ENCODE data around the gene DRD4.
"Not testable (repeated sequence)": the region's sequence is repeated elsewhere in the genome, so short reads cannot be mapped to it uniquely, and the experiment has no call there.

DRD4 gene

DNA sequence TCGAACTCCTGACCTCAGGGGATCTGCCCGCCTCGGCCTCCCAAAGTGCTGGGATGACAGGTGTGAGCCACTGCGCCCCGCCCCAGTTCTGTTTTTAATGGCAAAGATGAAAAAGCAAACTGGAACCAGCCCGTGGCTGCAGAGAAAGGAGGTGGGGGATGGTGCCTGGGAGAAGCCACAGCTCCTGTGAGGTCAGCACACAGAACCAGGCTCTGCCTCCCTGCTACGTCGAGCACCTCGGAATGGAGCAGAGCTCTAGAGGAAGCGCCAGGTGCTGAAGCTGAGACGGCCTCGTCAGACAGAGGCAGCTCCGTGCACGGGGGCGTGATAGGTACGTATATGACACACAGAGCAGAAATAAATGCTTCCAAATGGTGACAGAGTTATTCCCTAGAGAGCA, 8.5 kb downstream of the DRD4 start:
- no peak for DNase-seq

DNA sequence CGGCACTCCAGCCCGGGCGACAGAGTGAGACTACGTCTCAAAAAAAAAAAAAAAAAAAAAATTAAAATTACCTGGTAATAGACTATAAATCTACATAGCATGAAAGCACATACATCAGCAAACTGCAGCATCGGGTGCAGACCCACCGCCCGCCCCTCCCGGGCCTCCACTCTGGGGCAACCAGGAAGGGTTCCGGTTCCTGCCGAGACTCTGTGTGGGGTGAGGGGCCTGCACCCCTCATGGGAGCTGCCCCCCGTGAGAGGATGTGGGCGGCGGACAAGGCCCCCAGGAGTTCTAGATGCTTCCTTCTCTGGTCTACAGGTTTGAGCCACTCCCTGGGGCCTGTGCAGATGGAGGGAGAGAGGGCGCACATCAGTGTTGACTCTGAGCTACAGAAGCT, 9.1 kb downstream of the DRD4 start:
- no peak for DNase-seq

DNA sequence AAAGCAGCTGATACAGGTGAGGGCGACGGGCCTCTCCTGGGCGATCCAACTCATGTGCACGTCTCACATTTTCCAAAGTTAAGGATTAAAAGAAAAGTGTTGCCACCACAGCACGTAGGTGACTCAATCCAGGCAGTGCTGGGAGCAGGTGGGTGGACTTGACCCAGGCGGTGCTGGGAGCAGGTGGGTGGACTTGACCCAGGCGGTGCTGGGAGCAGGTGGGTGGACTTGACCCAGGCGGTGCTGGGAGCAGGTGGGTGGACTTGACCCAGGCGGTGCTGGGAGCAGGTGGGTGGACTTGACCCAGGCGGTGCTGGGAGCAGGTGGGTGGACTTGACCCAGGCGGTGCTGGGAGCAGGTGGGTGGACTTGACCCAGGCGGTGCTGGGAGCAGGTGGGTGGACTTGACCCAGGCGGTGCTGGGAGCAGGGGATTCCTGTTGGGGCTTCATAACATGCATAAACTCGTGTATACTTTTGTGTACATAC, 10.6 kb downstream of the DRD4 start:
- DNase-seq = not testable (repeated sequence)

DNA sequence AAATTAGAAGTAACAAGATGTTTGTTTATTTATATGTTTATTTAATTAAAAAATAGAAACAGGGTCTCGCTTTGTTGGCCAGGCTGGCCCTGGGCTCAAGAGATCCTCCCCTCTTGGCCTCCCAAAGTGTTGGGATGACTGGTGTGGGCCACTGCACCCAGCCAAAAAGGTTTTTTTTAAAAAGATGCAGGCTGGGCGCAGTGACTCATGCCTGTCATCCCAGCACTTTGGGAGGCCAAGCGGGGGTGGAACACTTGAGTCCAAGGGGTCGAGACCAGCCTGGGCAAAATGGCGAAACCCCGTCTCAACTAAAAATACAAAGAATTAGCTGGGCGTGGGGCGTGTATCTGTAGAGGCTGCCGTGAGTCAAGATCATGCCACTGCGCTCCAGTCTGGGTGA, 13.4 kb downstream of the DRD4 start:
- DNase-seq = no peak

DNA sequence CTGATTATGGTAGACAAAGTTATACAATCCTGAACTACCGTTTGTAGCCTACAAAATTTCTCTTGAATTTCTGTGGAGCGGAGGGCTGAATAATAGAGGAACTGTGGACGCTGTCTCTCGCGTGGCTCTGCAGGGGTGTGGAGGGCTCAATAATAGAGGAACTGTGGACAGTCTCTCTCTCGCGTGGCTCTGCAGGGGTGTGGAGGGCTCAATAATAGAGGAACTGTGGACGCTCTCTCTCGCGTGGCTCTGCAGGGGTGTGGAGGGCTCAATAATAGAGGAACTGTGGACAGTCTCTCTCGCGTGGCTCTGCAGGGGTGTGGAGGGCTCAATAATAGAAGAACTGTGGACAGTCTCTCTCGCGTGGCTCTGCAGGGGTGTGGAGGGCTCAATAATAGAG, 16.1 kb downstream of the DRD4 start:
- not testable (repeated sequence) for DNase-seq

DNA sequence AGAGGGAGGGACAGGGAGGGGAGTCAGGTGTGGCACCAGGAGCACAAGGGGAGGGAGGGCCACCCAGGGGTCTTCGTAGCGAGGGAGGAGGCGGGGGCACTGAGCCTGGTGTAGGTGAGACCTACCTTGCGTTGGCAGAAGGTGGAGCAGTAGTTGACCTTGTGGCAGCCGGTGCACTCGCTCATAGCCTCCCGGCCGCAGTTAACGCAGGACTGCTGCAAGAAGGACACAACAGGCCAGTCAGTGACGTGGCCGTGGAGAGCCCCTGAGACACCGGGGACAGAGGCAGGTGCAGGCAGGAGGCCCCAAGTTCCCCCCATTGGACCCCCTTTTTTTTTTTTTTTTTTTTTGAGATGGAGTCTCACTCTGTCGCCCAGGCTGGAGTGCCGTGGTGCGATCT, 16.8 kb downstream of the DRD4 start:
- no peak for DNase-seq

DNA sequence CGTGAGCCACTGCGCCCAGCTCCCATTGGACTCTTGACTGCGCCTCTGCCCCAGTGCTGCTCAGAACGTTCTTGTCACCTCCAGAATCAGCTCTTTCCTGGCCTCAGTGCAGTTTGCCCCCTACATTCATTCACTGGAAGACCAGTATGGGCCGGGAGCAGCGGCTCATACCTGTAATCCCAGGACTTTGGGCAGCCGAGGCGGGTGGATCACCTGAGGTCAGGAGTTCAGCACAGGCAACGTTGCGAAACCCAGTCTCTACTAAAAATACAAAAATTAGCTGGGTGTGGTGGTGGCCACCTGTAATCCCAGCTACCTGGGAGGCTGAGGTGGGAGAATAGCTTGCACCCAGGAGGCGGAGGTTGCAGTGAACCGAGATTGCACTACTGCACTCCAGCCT, 17.4 kb downstream of the DRD4 start:
- DNase-seq = not testable (repeated sequence)

DNA sequence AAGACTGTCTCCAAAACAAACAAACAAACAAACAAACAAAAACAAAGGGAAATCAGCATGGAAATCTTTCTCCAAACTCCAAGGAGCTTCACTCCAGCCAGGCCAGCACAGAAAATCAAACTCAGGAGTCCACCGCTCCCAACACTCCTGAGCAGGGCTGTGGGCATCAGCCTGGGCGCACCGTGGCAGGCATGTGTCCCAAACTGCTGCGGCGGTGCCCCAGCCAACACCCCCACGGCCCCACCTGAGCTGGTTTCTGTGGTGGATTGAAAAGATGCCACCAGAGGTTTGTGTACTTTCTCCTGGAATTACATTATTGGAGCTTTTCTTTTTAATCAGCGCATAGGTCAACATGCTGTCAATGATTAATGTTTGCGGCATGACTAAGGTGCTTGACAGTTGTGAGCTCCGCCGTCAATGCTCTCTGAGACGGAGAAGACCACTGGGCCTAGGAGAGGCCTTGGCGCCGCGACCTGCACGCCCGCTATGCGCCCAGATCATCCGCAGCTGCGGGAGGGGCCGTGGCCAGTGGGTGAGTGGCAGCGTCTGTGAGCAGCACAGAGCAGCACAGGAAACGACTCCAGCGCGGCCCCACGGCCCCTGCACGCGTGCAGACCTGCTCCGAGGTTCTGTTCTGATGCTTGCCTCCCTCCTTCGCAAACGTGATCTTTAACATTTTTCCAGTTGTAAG, 18.1 kb downstream of the DRD4 start:
- DNase-seq = no peak

DNA sequence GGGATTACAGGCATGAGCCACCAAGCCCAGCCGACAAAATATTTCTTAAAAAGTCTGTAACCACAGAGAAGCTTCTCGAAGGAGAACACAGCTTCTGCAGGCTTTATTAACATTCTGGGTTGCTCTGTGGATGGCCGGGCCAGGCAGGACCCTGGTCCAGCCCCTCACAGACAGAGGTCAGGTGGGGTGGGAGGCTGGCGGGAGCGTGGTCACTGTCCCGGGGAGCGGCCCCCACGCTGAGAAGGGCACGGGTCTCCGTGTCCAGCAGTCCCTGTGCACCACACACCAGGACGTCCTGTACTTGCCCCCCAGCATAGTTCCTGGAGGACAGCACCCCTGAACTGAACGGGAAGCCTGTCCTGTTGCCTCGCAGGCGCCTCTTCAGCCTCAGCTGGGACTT, 19.4 kb downstream of the DRD4 start:
- no peak for DNase-seq

DNA sequence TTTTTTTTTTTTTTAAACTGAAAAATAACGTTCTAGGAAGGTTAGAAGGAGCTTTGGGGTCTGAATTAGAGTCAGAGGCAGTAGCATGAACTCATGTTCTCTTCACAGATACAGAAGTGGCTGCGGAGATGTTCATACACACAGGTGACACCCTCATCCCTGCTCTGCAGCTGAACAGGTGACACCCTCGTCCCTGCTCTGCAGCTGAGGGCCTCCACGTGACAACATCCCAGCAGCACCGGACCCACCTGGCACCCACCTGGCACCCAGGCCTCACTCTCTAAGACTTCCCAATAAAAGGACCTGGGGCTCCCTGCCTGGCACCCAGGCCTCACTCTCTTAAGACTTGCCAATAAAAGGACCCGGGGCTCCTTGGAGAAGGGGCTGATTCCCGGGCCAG, 19.8 kb downstream of the DRD4 start:
- no peak for DNase-seq

DNA sequence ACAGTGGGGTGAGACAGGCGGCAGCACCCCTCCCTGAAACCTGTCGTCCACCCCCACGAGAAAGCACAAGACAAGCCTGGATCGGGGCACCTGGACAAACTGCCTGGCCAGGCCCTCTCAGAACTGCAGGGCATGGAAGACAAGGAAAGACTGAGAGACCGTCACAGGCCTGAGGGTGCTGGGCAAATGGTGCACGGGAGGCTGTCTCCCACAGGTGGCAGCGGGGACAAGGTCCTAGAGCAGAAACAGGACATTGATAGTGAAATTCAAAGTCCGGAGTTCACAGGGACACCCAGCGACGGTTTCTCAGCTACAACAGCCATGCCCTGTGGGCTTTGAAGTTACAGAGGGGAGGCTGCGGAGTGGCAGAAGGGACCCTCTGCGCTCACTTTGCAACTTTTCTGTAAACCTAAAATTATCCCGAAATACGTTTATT, 20.6 kb downstream of the DRD4 start:
- no peak for DNase-seq

DNA sequence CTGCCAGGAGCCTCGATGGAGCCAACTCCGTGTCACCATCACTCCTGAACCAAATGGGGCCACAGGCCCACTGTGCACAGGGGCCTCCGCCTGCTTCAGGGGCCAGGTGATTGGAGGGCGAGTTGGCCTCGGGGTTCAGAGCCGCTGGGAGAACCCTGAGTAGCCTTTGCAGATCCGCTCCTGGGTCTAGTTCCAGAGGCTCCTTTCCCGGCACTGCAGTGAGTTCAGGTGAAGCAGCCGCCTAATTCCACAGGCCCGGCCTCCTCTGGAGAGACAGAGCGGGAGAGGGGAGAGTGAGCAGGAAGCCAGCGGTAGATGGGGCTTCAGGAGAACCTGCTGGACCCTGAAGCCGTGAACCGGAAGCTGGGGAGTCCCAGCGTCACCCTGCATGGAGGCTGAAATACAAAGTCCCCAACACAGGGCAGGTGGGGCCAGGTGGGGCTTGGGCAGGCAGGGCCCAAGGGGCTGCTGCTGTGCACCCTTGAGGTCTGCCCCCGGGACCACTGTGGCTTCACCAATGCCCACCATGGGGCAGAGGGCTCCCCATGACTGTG, 22.5 kb downstream of the DRD4 start:
- DNase-seq = no peak

DNA sequence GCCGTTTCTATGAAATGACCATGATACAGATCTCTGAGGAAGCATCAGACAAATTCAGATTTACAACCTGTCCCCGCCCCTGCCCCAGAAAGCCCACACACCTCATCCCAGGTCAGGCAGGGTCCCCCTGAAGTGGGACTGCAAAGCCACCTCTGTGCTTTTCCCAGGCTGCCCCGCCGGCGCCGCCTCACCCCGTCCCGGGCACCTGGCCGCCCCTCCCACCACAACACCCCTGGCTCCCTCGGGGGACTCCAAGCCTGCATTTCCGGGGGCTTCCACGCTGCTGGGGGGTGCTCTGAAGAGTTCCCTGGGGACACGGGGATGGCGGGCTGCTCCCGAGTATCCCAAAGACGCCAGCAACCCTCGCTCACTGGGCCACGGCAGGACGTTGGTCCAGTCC, 23.2 kb downstream of the DRD4 start:
- DNase-seq = no peak

DNA sequence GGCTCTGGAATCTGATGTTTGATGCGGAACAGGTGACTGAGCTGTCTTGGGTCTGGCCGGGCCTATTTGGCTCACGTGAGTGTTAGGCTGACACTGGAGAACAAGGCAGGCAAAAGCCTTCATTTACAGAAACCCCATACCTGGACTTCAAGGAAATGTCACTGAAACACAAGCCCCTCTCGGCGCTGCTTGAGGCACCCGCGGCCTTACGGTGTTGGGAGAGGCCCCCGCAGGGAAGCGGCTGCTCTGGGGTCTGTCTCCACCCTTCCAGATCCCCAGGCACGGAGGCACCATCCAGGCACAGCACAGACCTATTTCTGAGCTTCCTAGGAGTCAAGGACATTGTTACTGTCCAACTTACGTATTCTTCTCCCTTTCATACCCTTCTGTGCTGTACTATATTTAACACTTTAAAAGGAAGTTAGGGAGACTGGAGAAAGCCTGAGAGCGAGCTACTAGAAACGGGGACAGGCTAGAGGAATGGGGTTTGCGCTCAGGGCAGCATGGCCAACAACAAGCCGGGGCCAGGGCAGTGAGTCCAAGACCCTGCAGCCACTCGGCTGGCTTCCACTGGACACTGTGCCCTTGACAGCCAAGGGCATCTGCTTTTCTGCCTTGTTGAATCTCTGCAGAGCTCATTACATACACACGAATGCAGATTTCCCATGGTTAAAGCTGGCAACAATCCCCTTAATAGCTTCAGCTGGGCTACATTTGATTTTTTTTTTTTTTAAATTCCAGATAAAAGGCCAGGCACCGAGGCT, 23.8 kb downstream of the DRD4 start:
- no peak for DNase-seq

DNA sequence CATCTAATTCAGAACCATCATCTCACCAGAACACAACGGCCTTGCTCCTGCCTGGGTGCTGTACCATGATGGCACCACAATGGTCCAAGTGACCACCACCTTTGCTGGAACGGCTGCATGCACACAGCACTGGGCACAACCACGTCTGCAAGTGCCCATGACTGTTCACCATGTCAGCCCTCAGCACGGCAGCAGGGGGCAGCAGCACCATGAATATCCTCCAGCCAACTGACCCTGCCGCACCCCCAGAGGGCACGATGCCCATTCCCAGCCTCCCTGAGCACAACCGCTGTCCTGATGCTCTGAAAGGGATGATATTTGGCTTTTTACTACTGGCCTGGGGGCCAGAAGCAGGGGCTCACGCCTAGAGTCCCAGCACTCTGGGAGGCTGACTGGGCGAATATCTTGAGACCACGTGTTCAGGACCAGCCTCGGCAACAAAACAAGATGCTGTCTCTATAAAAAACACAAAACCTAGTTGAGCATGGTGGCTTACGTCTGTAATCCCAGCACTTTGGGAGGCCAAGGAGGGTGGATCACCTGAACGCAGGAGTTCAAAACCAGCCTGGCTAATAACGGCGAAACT, 25.7 kb downstream of the DRD4 start:
- peak; percentile 13 to 36 for DNase-seq

DNA sequence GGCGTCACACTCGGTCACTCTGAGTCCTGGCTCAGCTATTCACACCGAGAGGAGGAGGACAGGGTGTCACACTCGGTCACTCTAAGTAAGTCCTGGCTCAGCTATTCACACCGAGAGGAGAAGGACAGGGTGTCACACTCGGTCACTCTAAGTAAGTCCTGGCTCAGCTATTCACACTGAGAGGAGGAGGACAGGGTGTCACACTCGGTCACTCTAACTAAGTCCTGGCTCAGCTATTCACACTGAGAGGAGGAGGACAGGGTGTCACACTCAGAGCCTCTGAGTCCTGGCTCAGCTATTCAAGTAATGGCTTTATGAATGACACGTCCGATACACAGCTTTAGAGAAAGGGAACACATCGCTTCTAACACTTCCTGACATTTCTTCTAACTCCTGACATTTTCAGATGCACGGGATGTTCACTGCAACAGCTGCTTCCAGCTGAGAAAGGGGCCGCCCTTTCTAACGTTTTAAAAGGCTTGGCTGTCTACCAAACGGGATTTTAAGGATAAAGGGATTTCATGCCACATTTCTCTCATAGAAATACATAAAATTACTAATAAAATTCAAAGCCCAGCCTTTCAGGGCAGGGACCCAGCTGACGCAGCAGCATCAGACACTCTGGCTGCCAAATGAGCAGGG, 28.1 kb downstream of the DRD4 start:
- DNase-seq = no peak

DNA sequence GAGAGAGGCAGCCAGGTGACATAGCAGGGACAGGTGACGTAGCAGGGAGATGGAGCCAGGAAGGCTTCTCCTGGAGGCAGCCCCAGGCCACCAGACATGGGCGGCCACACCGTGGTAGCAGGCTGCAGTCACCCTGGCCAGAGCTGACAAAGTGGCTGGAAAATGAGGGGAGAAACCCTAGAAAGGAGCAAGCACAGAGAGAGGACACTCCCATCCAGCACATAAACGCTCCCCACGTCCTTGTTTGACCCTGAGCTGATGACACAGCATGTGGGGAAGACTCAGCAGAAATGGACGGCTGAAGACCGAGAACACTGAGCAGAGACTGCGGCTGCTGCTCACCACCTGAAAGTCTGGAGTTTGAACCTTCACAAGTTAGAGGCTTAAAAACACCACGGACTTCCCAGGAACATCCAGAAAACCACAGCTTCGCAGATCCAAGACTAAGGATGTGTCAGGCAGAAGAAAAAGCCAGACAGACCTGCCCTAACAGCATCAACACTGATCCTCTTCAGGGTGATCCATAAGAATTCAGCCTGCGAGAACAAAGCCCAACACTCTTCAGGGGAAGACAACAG, 28.7 kb downstream of the DRD4 start:
- DNase-seq = no peak

DNA sequence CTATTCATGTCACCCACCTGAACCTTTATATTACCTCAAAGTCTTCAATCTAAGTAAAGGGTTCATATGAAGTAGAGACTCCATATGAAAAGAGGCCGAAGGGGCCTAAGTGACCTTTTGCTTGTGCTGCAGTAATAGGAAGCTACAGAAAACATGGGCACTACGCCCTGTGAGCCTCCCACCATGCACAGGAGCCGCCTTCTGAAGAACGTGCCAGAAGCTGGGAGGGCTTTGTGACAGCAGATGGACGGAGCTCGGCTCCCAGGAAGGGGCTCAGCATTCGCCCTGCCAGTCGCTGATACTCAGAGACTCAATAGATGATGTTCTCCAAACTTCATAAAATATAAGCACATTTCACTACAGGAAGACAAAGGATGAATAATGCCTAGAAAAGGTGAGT, 36.8 kb downstream of the DRD4 start:
- DNase-seq = no peak

DNA sequence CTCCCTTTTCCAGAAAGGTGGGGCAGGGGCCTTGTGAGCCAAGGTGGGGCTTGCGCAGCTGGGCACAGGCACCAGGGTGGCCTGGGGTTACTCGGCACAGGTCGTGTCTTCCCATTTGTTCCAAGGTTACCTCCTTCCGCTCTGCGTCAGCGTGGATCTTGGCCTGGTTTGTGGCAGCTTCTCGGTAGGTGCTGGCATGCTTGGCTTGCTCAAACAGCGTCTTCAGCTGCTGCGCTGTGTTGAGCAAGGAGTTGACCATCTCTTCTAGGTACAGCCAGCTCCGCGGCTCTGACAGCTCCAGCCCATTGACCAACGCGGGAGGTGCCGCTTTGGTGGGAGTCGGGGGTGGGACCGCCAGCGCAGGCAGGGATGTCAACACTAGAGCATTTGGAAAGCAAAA, 37.3 kb downstream of the DRD4 start:
- no peak for DNase-seq

DNA sequence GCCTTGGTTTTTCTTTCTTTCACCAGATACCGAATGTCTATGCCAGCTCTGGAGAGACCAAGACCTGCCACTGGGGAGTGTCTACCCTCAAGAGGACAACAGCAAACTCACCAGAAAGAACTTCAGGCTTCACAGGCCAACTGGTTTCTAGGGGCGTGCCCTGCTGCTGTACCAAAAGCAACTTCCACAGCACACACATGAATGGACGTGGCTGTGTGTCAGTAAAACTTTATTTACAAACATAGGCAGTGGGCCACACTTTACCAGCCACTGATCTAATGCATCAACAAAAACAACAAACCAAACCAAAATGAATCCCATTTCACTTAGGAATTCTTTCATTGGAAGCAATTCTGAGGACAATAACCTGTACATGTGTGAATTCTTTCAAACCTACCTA, 41.2 kb downstream of the DRD4 start:
- DNase-seq = no peak

DNA sequence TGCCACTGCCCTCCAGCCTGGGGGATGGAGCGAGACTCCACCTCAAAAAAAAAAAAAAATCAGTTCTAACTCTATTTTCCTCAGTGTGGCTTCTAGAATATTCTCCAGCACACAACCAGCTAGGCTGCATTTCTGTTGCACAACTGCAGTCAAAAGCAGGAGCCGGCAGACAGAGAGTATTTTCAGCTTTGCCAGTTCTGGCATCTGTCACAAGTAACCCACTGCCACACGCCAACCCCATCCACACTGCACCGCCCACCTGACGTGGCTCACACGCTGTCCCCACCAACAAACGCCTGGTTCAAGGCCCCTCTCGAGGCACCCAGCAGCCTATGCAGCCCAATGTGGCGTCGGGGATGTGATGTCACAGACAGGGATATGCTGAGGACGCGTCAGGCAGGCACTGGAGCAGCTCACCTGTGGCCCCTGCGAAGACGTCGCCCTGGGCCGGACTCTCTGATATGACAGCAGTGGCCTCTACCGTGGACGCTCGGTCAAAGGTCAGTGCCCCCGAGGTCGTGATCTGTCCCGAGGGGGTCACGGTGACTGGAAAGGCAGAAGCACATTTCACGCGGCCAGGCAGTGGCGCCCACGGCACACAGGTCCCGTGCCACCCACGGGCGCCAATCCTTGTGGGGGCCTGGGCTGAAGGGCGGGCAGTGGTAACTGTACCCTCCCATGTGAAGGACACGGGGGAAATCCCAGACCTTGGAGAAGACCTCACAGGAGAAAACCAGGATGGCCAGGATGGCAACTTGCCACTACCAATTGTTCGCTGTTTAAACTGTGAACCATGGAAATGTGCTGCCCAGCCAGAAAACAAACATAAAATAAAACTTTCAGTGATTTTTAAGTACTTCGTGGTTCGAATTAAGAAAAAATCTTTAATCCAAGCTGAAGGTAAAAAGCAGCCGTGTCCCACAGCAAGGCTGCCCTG, 42.5 kb downstream of the DRD4 start:
- no peak for DNase-seq

DNA sequence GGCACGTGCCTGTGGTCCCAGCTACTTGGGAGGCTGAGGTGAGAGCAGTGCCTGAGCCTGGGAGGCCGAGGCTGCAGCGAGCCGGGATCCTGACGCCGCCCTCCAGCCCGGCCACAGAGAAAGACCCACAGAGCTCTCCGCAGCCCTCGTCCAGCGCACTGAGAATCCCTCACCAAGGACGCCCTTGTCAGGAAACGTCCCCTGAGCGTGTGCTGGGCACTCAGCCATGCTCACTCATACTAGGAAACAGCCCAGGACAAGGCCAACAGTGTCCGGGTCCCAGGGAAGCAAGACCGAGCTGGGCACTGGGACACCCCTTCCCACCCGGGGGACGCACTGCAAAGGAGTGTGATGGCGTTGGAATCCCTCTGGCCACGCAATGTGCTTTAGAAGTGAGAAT, 43.4 kb downstream of the DRD4 start:
- DNase-seq = no peak
